Renal cortical epithelial cell (primary cell): ENCODE results near the gene SH2B3. TPM values are rescaled to one million over a fixed set of nuclear protein-coding genes. Genes with fewer than 3 reads are reported as not detected.
"Not testable (repeated sequence)": the region's sequence is repeated elsewhere in the genome, so short reads cannot be mapped to it uniquely, and the experiment has no call there.

Experiments
- DNase-seq: peaks from one replicate; pipeline ENCODE4 v3.0.0-alpha.2; 2011; ENCODE audit warnings: low read depth
- total RNA-seq: library from RNA; depleted of rRNA; stranded (reverse); fragments of >200 nt; gene quantifications from 2 replicates; pipeline ENCODE4 v1.2.3, GENCODE V29; 2014

SH2B3 gene
- total RNA-seq, 1 donor from 2014 or later: 14.5 TPM

- peak; percentile 67 for DNase-seq
Observed at GRCh38 chr12:111387747-111388323, 17.9 kb upstream of the SH2B3 start.

GRCh38 chr12:111389635-111390034, 16.1 kb upstream of the SH2B3 start:
- DNase-seq: no peak

GRCh38 chr12:111390910-111391309, 14.8 kb upstream of the SH2B3 start:
- DNase-seq: no peak

- no peak for DNase-seq
Observed at GRCh38 chr12:111393700-111394300, 11.9 kb upstream of the SH2B3 start.

GRCh38 chr12:111394480-111394879, 11.2 kb upstream of the SH2B3 start:
- no peak for DNase-seq

GRCh38 chr12:111395336-111396187, 10.2 kb upstream of the SH2B3 start:
- no peak for DNase-seq

GRCh38 chr12:111396271-111396670, 9.5 kb upstream of the SH2B3 start:
- not testable (repeated sequence) for DNase-seq

GRCh38 chr12:111396726-111397445, 8.8 kb upstream of the SH2B3 start:
- DNase-seq: peak; percentile 94

- peak; percentile 47 for DNase-seq
Observed at GRCh38 chr12:111398530-111398929, 7.2 kb upstream of the SH2B3 start.

GRCh38 chr12:111399741-111400404, 5.8 kb upstream of the SH2B3 start:
- not testable (repeated sequence) for DNase-seq

GRCh38 chr12:111401167-111401605, 4.5 kb upstream of the SH2B3 start:
- DNase-seq: no peak

GRCh38 chr12:111402490-111402824, 3.3 kb upstream of the SH2B3 start:
- not testable (repeated sequence) for DNase-seq

- peak; percentile 89 for DNase-seq
Observed at GRCh38 chr12:111404362-111405148, 1.2 kb upstream of the SH2B3 start.

GRCh38 chr12:111405149-111405858, 419 bp upstream of the SH2B3 start:
- peak; percentile 83 for DNase-seq

- no peak for DNase-seq
Observed at GRCh38 chr12:111406474-111407376, 1.0 kb downstream of the SH2B3 start.

- DNase-seq: no peak
Observed at GRCh38 chr12:111407377-111408115, 1.8 kb downstream of the SH2B3 start.

GRCh38 chr12:111408116-111408440, 2.4 kb downstream of the SH2B3 start:
- no peak for DNase-seq

- DNase-seq: no peak
Observed at GRCh38 chr12:111408686-111409402, 3.1 kb downstream of the SH2B3 start.
